Measurements from ENCODE around the gene PDZRN3. TPM values are rescaled to one million over a fixed set of nuclear protein-coding genes. Genes with fewer than 3 reads are reported as not detected.

Gene PDZRN3
- total and polyA plus RNA-seq, 7 donors = 2.5 to 39.3 (median 16.0) TPM

- 52 to 66% (median 57%) methylated on average over 3 of the region's 3 CpGs for WGBS, 3 donors
- no peak for DNase-seq
- Histone ChIP-seq H3K36me3 (ENCODE audit: insufficient read depth in 1 of 2, low read depth in 1 of 2) (no peaks in the 10 kb centered on the region), H3K4me3 (no peak overlapping the region), H3K4me1 (peaks cover 21% of the 10 kb centered on the region), H3K27me3 (ENCODE audit: insufficient read depth in 3 of 3, low read length in 2 of 3) (no peaks in the 10 kb centered on the region), H3K27ac (no peak overlapping the region), H3K9me3 (no peaks in the 10 kb centered on the region)
- no peak for ATAC-seq
- intact Hi-C loops (cut with DNase I) = no loop called here
- no peak for TF ChIP-seq CTCF (IDR thresholded peaks at IDR 0.05)
Measured at GRCh38 chr3:73437828-73438227, 186.9 kb downstream of the PDZRN3 start.

- Histone ChIP-seq H3K36me3 (ENCODE audit: insufficient read depth in 1 of 2, low read depth in 1 of 2) (no peaks in the 10 kb centered on the region), H3K4me3 (no peak overlapping the region), H3K9me3 (no peaks in the 10 kb centered on the region), H3K27me3 (ENCODE audit: insufficient read depth in 3 of 3, low read length in 2 of 3) (no peaks in the 10 kb centered on the region), H3K27ac (no peak overlapping the region), H3K4me1 (peaks cover 30% of the 10 kb centered on the region)
- DNase-seq (no peak), ATAC-seq (no peak)
- no peak for TF ChIP-seq CTCF (IDR thresholded peaks at IDR 0.05)
- 59 to 73% (median 64%) methylated on average over 11 of the region's 11 CpGs for WGBS, 3 donors
- intact Hi-C loops (cut with DNase I) = no loop called here
Measured at GRCh38 chr3:73435055-73435454, 189.7 kb downstream of the PDZRN3 start.

- DNase-seq (no peak), ATAC-seq (peak in 1 of 4 donors; percentile 27)
- intact Hi-C loops (cut with DNase I) = loop anchor here in 1 of 2 donors (5.0 kb wide), 1 partner anchor 331 kb away; no protein-coding TSS in a partner anchor
- no peaks in the 10 kb centered on the region for H3K9me3 ChIP-seq
- no peaks in the 10 kb centered on the region for H3K36me3 ChIP-seq (ENCODE audit: insufficient read depth in 1 of 2, low read depth in 1 of 2)
- H3K27me3 ChIP-seq (ENCODE audit: insufficient read depth in 3 of 3, low read length in 2 of 3) = no peaks in the 10 kb centered on the region
- no peak for TF ChIP-seq CTCF (IDR thresholded peaks at IDR 0.05)
- no peak overlapping the region for H3K4me3 ChIP-seq
- no peak overlapping the region for H3K27ac ChIP-seq
- WGBS, 3 donors = 37 to 62% (median 52%) methylated on average over 14 of the region's 14 CpGs
- H3K4me1 ChIP-seq = peaks cover 30% of the 10 kb centered on the region
Measured at GRCh38 chr3:73433687-73434086, 191.1 kb downstream of the PDZRN3 start.

- intact Hi-C loops (cut with DNase I) = loop anchor here in 1 of 2 donors (5.0 kb wide), 1 partner anchor 331 kb away; no protein-coding TSS in a partner anchor
- peak in 3 of 4 donors; percentile 21 to 73 (median 39) for ATAC-seq
- no peak for DNase-seq
- Histone ChIP-seq H3K27ac (no peak overlapping the region), H3K4me1 (peaks cover 30% of the 10 kb centered on the region), H3K9me3 (no peaks in the 10 kb centered on the region), H3K27me3 (ENCODE audit: insufficient read depth in 3 of 3, low read length in 2 of 3) (no peaks in the 10 kb centered on the region), H3K36me3 (ENCODE audit: insufficient read depth in 1 of 2, low read depth in 1 of 2) (no peaks in the 10 kb centered on the region), H3K4me3 (no peak overlapping the region)
- 47 to 76% (median 68%) methylated on average over 2 of the region's 2 CpGs for WGBS, 3 donors
- TF ChIP-seq CTCF (IDR thresholded peaks at IDR 0.05) = no peak
Measured at GRCh38 chr3:73433079-73433478, 191.7 kb downstream of the PDZRN3 start.

- WGBS, 3 donors = 70 to 88% (median 74%) methylated on average over 1 of the region's 1 CpG
- ATAC-seq (no peak), DNase-seq (no peak)
- H3K4me3 ChIP-seq = no peak overlapping the region
- H3K27me3 ChIP-seq (ENCODE audit: insufficient read depth in 3 of 3, low read length in 2 of 3) = no peaks in the 10 kb centered on the region
- H3K4me1 ChIP-seq = peaks cover 31% of the 10 kb centered on the region
- no peaks in the 10 kb centered on the region for H3K36me3 ChIP-seq (ENCODE audit: insufficient read depth in 1 of 2, low read depth in 1 of 2)
- H3K27ac ChIP-seq = no peak overlapping the region
- intact Hi-C loops (cut with DNase I) = loop anchor here in 1 of 2 donors (5.0 kb wide), 1 partner anchor 330 kb away; no protein-coding TSS in a partner anchor
- no peaks in the 10 kb centered on the region for H3K9me3 ChIP-seq
- TF ChIP-seq CTCF (IDR thresholded peaks at IDR 0.05) = no peak
Measured at GRCh38 chr3:73432706-73433032, 192.1 kb downstream of the PDZRN3 start.

All from psoas muscle (tissue), 8 donors.